Middle frontal gyrus (tissue), 1 donor: ENCODE data around the gene TSPAN17.
"Not testable (repeated sequence)": the region's sequence is repeated elsewhere in the genome, so short reads cannot be mapped to it uniquely, and the experiment has no call there.

ENCODE experiments used
- DNase-seq: peaks from one replicate; pipeline ENCODE4 v3.0.0-alpha.2; 2015; ENCODE audit warnings: low spot score; ENCODE audit errors: extremely low spot score

TSPAN17 gene

GRCh38 chr5:176677209-176677939 lies 30.1 kb downstream of the TSPAN17 start:
- DNase-seq = no peak

GRCh38 chr5:176678584-176678983 lies 31.3 kb downstream of the TSPAN17 start:
- no peak for DNase-seq

GRCh38 chr5:176679365-176680225 lies 32.3 kb downstream of the TSPAN17 start:
- no peak for DNase-seq

DNA sequence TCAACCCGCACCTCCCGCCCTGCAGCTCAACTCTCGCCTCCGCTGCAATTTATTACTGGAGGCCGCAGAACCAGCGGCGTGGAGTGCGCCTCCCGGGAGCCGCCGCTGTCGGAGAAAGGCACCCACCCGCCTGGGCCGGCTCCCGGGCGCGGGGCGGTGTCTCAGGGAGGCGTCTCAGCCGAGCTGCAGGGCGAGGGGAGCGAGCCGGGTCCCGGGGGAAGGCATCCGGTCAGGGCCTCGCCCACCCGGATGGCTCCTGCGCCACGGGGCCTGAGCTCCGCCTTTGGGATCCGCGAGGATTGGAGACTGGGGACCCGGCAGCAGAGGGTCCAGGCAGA lies 32.9 kb downstream of the TSPAN17 start:
- no peak for DNase-seq

DNA sequence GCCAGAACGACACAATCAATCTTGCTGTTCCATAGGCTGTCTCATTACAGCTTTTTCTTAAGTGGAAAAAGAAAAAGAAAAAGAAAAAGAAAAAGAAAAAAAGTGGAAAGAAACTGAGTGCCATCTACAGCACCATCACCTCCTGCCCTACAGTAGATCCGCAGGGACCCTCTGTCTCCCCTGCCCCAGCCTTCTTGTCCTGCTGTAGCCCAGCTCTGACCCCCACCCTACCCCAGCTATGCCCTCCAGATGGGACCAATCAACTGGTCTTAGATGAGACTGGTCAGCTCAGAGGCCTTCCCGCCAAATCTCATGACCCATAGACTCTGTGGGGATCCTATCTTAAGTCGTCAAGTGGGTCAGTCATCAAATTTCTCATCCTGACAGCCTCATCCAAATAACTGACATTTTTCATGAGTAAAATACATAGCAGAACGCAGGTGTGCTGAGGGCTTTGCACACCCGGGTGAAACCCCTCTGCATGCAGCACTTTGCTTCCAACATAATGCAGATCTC lies 34.8 kb downstream of the TSPAN17 start:
- DNase-seq = no peak

- no peak for DNase-seq
These were observed 37.7 kb downstream of the TSPAN17 start for GRCh38 chr5:176685010-176685409.

DNA sequence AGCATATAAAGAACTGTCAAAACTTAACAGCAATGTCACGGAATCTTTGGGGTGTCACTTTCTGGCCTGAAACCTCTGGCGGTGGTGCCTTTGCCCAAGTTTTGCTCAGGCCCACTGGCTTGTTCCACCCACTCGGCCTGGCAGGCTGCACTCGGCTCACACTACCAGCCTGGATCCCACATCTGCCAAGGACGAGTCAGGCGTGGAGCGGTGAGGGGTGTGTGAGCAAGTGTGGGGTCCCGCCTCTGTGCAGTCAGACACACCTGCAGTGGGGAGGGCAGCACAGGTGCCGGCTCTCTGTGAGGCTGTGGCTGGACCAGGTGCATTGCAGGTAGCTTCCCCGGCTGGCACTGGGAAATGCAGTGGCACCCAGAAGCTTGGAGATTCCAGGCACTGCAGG lies 40.0 kb downstream of the TSPAN17 start:
- no peak for DNase-seq

- no peak for DNase-seq
These were observed 40.6 kb downstream of the TSPAN17 start for GRCh38 chr5:176687881-176688280.

- DNase-seq = no peak
These were observed 43.6 kb downstream of the TSPAN17 start for GRCh38 chr5:176690911-176691310.

- DNase-seq = no peak
These were observed 44.2 kb downstream of the TSPAN17 start for GRCh38 chr5:176691524-176691923.

DNA sequence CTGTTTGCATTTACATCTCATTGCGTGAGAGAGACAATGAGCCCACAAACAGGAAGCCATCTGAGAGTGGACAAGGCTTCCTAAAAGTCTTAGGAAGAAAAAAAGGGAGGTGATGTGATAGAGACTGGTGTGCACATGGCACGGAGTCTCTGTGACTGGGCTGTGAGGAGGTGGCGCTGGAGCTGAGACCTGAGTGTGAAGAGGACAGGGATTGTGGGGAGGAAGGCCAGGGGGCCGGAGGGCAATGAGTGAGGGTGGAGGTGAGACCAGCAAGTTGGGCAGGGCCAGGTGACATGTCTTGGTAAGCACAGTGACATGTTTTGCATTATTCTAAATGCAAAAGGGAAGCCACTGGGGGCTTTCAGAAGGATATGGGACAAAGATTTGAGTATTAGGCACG lies 45.0 kb downstream of the TSPAN17 start:
- DNase-seq = no peak

GRCh38 chr5:176692839-176693476 lies 45.7 kb downstream of the TSPAN17 start:
- no peak for DNase-seq

DNA sequence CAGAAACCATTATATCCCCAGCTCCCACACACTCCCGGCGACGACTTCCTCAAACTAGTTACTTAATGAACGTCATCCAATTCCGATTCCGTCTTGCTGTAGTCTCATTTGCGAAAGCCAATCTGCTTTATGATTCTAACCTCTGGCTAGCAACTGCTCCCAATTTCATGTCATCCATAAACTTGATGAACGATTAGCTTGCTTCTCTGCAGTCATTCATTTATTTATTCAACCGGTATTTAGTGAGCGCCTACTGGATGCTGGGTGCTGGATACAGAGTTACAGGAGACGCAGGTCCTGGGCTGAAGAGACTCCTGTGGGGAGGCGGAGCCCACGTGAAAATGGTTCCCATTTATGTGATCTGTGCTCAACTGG lies 46.2 kb downstream of the TSPAN17 start:
- no peak for DNase-seq

DNA sequence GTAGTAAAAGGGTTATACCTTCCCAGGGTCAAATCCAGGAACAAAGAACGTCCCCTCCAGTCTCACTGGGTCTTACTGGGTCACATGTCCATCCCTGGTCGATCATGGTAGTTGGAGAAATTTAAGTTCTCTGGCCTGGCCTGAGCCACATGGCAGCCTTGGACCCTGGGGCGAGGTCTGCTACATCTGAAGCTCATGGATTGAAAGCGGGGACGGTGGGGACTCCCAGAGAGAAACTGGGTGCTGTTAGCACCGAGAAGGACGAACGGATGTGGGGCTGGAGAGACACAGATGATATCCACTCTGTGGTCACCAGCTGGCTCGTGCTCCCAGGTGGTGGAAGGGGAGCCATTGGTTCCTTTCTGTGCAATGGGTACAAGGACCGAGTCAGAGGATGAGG lies 46.9 kb downstream of the TSPAN17 start:
- no peak for DNase-seq

GRCh38 chr5:176694631-176695030 lies 47.3 kb downstream of the TSPAN17 start:
- DNase-seq = no peak

- no peak for DNase-seq
These were observed 47.8 kb downstream of the TSPAN17 start for GRCh38 chr5:176695073-176695472.

GRCh38 chr5:176697267-176697933 lies 50.1 kb downstream of the TSPAN17 start:
- DNase-seq = no peak

DNA sequence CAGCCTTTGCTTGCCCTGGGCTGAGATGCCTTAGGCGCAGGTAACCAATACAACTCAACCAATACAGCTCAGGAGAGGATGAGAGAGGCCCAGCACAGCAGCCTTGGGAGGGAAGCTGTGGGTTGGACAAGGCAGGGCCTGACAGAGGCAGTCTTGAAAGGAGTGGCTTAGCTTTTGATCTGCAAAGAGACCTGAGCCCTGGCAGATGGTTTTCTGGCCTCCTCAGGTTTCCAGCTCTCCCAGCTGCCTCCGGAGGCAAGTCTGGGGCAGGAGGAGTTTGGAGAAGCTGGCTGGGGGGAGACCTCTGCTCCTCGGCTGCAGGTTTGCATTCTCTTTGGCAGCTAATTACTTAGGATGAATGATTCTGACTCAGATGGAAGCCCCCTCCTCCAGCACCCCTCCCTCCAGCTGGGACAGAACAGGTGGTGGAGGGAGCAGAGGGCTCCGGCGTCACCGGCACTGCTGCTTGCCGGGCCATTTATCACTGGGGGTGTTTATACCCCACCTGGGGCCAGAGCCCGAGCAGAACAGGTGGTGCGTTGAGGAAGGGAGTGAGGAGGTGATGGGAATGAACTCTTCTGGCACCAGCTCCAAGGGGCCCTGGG lies 50.8 kb downstream of the TSPAN17 start:
- no peak for DNase-seq

DNA sequence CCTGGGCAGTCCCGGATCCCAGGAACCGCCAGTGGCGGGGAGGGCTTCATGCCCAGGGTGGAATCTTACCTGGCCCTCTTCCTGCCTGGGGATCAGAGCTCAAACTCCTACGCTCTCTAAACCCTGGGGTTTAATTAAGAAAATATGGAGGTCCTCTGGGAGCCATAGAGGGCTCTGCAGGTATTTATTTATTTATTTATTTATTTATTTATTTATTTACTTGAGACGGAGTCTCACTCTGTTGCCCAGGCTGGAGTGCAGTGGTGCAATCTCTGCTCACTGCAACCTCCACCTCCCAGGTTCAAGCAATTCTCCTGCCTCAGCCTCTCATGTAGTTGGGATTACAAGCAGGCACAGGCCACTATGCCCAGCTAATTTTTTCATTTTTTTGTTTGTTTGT lies 52.2 kb downstream of the TSPAN17 start:
- DNase-seq = not testable (repeated sequence)

DNA sequence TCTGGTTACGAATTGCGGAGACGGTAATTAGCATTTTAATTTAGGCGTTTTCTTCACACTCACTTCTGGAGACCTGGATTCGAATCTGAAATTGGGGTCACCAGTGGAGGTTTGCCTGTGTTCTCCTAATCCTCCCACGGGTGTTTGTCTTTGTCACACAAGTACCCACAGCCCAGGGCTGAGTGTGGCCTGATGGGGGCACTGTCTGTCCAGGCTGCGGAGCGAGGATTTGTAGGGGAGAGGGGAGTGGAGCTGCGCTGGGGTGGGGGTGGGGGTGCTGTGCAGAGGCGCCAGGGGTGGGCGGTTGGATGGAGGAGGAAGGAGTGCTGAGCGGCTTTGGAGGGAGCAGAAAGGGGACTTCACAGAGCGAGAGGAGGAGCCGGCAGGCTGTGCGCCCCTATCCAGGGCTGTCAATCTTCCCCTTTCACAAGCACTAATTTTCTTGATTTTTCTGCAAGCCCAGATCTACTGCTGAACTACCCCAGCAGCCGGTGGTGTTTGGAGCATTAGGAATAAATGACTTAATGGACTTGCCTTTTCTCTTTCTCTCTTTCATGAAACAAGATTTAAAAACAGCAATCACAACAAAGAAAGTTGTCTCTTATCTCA lies 53.1 kb downstream of the TSPAN17 start:
- DNase-seq = peak; percentile 22
